GM21447 (cell line): Measurements from ENCODE around the gene RXRA.

Experiments
- ATAC-seq: cut with Tn5 transposase; IDR thresholded peaks from one replicate; pipeline ENCODE4 v1.9.1; 2021; ENCODE audit not compliant: unreplicated experiment

RXRA gene

DNA sequence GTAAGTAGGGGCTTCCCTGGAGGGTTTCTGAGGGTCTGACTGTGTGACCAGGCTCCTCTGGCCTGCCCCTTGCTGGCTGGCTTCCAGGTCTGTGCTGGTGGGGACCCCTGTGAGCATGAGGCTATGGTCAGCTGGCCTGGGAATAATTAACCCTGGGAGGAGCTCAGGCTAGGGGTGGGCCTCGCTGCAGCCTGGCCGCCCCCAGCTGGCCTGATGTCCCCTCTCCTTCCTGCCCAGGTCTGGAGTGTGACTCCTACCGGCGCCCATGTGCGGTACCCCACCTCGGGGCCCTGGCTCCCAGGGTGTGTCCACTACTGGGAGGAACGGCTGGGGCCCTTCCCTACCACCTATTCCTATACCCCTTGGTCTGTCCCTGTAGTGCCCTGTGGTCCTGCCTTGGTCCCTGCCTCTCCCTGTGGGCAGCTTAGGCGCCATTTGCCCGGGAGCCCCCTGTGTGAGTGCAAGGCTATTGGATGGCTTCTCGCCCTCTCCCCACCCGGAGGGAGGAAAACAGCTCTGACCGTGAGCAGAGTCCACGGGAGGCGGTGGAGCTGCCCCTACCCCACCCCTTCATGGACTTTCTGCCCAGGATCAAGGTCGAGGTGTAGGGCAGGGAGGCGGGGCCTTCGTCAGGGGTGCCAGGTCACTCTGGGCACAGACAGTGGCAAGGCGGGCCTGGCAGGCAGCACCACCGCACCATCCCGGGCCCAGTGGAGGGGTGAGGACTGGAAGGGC, 9.4 kb downstream of the RXRA start:
- no peak for ATAC-seq

GRCh38 chr9:134336228-134336627, 10.0 kb downstream of the RXRA start:
- no peak for ATAC-seq

DNA sequence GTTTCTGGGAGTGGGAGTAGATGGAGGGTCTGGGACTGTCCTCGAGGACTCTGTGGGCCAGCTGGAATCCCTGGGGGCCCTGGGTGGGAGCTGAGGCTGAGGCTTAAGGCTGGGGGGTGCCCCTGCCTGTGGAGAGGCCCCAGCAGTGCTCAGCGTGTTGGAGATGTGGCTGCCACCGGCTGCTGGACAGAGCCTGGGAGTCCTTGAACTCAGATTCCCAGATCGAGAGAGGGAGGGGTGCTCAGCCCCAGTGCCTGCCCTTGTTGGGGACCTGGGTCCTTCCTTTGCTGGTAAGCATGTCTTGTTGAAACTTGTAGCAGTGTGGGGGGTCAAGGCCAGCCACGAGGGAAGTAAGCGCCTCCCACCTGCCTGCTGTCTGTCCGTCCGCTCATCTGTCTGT, 10.7 kb downstream of the RXRA start:
- ATAC-seq: no peak

DNA sequence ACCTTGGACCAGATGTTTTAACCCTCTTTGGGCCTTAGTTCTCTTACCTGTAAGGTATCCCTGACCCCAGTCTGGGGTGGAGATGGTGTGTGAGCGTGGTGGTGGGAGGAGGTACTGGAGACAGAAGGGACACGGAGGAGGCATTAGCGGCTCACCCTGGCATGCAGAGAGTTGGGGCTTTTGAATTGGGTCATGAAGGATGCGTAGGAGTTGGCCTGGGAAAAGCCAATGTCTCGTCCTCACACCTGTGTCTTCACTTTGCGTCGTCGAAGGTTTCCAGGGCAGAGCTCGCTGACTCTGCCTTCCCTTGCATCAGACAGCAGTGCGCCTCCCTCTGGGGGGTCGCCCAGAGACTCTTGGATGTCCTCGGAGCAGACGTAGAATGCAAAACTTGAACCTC, 11.2 kb downstream of the RXRA start:
- no peak for ATAC-seq

DNA sequence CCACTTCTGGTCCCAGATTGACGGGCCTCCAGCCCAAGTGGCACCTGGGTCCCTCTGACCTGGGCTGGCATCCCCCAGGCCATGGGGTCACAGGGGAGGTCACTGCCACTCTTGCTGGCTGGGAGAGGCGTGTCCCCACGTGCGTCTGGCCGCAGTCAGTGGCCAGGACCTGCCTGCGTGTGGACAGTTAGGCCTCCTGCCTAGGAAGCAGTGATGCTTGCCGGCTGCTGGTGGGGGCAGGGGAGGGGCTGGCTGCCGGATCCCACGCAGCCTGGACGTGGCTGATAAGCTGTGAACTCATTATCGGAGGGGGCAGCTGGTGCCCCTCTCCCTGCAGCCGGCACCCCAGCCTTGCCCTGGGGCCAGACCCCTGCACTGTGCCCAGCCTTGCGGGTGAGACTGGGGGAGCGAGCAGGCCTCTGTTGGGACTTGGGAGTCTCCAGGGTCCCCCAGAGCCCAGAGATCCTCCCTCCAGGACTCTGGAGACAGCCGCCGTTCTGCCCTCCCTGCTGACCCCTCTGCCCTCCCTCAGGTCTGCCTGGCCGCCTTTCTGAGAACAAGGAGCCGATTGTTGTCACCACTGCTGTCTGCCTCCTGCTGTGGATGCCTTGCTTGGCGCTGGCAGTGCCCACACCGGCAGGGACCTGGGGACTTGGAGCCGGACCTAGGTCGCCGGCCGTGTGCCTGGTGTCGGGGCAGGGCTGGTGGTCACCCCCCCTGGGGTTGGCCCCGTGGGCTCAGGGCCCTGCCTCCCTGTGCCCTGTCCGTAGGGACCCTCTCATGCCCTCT, 12.3 kb downstream of the RXRA start:
- no peak for ATAC-seq

DNA sequence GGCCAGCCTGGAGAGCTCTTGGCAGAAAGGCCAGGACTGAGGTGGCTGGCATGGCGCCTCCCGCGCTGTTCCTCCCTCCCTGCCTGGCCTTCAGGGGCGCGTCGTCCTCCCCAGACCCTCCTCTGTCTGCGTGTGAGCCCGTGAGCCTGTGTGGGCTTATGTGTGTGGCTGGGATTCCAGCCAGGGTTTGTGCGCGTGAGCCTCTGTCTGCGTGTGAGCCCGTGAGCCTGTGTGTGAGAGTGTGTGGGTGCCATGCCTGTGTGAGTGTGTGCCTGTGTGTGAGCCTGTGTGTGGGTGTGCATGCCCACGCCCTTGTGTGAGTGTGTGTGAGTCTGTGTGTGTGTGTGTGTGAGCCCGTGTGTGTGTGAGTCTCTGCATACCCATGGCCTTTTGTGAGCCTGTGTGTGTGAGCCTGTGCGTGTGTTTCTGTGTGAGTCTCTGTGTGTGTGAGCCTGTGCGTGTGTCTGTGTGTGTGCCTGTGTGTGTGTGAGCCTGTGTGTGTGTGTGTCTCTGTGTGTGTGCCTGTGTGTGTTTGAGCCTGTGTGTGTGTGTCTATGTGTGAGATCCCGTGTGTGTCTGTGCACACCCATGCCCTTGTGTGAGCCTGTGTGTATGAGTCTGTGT, 13.0 kb downstream of the RXRA start:
- no peak for ATAC-seq

DNA sequence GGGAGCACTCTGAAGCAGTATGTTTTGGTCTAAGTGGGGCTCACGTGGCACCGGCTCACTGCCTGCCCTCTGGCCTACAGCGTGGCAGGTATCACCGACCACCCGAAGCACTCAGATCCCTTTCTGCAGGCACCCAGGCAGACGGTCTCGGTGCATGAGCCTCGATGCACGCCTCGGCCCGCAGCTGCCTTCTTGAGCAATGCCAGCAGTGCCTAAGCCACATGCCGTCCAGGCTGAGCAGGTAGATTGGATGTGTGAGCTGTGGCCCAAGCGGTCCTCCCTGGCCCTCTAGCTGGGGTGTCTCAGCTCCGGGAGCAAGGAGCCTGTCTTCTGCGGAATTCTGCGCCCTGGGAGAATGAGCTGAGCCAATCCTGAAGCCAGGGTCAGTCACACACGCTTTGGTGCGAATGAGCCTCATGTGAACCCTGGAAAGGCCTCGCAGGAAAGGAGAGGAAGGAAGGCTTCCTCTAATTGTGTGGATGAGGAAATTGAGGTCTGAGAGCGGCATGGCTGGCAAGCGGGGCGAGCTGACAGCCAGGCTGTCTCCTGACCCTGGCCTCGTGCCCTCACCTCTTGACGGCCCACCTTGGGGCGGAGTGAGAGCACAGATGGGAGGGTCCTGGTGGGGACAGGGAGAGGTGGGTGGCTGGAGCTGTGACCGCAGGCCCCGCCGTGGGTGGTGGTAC, 14.4 kb downstream of the RXRA start:
- ATAC-seq: no peak

DNA sequence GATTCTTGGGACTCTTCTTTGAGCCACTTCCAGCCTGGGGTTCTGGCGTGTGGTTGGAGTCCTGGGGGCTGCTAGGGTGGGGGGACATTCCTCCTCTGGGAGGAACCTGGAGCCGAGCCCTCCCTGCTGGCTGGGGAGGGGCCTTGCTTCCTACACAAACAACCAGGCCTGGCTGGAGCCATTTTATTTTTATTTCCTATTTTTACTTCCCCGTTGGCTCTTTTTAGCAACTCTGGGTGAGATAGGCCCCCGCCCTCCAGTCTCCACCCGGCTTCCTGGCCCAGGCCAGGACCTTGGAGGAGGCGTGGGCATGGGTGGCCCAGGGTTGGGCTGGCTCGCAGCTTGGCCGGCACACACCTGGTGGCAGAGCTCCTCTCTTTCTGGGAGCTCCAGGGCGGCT, 15.1 kb downstream of the RXRA start:
- no peak for ATAC-seq

GRCh38 chr9:134341929-134342745, 15.9 kb downstream of the RXRA start:
- no peak for ATAC-seq

DNA sequence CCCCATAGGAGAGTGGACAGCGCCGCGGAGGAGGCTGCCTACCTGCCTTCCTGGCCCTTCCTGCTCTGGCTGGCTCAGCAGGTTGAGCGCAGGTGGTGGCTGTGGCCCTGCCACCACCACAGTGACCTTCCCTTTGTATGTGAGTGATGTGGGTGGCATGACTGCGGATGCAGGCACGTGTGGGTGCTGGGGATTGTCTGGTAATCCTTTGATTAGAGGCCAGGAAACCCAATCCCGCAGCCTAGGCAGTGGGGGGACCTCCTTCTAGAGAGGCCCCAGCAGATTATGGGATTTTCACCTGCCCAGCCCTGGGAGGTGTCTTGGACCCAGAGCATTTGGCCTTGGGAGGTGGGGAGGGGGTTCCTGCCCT, 16.5 kb downstream of the RXRA start:
- no peak for ATAC-seq

DNA sequence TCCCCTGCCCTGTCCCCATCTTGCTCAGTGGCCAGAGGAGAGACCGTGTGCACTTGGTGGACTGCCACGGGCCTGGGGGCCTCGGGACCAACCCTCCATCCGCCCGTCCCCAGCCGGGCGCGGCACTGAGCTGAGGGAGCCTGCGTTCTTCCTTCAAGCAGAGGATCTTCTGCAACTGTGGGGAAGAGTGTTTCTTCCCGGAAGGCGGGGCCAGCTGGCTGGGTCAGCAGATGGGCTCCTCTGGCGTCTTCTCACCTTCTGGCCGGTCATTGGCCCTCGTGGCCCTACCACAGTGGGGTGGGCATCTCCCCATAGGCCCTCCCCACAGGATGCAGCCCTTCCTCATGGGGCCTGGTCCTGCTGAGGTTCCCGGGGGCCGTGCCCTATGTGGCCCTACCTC, 17.4 kb downstream of the RXRA start:
- no peak for ATAC-seq

- no peak for ATAC-seq
Measured at GRCh38 chr9:134344068-134344799, 18.0 kb downstream of the RXRA start.

GRCh38 chr9:134344800-134345310, 18.6 kb downstream of the RXRA start:
- ATAC-seq: no peak

DNA sequence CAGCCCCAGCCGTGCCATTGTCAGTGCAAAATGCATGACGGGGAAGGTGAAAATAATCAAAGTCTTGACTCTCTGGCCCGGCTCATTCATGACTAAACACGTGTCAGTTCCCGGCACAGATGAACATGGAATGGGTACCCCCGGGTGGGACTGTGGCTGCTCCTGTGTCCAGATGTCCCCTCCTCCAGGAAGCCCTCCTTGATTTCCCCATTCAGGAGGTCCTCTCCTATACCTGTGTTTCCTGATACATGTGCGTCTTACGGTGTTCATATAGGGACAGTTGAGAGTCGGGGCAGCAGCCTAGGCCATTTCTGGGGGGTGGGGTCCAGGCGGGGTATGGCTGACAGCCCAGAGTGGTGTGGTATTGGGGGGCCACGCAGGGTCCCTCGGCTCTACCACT, 19.5 kb downstream of the RXRA start:
- no peak for ATAC-seq

DNA sequence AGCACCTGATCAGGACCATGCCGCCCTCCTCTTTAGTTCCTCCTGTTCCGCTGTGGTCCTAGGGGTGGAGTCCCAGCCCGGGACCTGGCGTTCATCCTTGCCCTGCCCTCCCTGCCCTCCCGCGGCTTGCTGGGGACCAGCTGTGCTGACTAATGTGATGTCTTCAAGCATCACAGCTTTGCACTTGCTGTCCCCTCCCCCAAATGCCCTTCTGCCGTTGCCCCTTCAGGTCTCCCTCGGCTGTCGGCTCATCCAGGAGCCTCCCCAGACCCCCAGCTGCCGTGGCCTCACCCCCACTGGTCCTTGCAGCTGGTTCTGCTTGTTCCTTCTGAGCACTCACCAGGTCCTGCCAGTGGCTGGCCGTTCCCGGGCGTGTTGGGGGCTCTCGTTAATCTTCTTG, 19.9 kb downstream of the RXRA start:
- ATAC-seq: no peak

GRCh38 chr9:134346840-134347583, 20.8 kb downstream of the RXRA start:
- no peak for ATAC-seq

DNA sequence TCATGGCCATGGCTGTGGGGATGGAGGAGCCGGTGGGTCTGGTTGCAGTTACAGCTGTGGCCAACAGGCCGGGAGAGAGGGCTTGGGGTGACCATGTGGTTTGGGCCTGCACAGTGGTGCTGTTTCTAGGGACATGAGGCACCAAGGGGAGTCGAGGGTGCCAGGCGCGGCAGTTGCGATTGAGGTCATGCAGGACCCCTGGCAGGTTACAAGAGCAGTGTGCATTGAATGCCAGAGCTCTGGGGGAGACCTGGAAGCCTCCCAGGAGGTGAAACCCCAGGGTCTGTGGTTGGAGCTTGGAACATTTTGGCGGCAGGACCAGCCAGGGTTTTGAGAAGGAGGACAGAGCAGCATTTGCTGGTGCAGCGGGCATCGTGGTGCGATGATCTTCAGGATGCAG, 21.7 kb downstream of the RXRA start:
- no peak for ATAC-seq

DNA sequence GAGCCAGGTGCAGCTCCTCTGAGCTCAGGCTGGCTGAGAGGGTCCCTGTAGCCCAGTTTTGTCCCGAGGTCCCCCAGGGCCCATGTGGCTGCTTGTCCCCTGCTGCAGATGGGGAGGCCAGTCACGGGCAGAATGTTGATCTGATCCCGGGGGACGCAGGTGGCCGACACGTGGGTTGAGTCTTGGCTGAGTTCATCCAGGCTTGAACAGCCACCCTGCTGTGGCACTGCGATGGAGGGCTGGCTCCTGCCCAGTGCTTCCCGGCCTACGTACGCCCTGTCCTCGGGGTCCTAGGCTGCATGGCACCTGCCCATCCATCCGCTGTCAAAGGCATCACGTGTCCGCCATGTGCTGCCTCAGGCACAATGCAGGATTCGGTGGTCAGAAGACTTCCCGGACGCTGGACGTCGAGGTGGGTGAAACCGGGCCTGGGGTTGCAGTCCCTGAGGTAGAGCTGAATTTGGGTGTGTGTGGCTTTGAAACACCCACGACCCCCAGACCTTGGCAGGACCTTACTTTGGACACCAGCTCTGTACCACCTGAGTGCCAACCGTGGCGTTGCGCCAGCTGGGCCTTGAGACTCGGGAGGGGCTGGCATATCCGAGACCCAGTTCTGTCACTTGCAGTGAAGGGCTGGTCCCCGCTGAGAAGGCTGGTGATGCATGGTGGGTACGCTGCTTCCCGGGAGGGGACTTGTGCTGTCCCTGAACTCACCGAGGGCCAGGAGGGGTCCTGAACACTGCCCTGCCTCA, 22.3 kb downstream of the RXRA start:
- ATAC-seq: no peak
